Panc1 (cell line): ENCODE results near the gene CPXM1. TPM values are rescaled to one million over a fixed set of nuclear protein-coding genes. Genes with fewer than 3 reads are reported as not detected.
A peak's percentile ranks its signal among the peaks of the same experiment; 100 is the strongest.

Experiments used
- ATAC-seq: fragments of 200-7000 bp; cut with Tn5 transposase; 2 replicates; pipeline ENCODE4 v1.9.1; 2020; ENCODE audit warnings: mild to moderate bottlenecking, moderate library complexity
- BruUV-seq: library from RNA; stranded (reverse); fragments of 400-500 nt; replicated peaks from 2 replicates; lab custom pipeline; 2021; lab: Mats Ljungman, UMichigan
- CTCF ChIA-PET: fragments of 300-600 bp; sonication (Branson Sonifier 250); formaldehyde crosslinking; loops from one replicate; lab custom pipeline; 2022; ENCODE audit warnings: antibody characterized with exemption; lab: Charles Lee
- POLR2A ChIA-PET: fragments of 300-600 bp; sonication (Branson Sonifier 250); formaldehyde crosslinking; loops from one replicate; lab custom pipeline; 2022; ENCODE audit warnings: antibody characterized with exemption; lab: Charles Lee
- DNase-seq: peaks from one replicate; pipeline ENCODE4 v3.0.0-alpha.2; 2010; ENCODE audit warnings: low read depth, low spot score
- H3K27ac ChIP-seq: 2 replicates; pipeline ENCODE4 v1.5.1; 2011; ENCODE audit warnings: mild to moderate bottlenecking, low read length, inconsistent platforms
- H3K27me3 ChIP-seq: fragments of 200-500 bp; sonication (Bioruptor generic); 2 replicates; pipeline ENCODE4 v1.6.0; 2014; ENCODE audit warnings: low read length, inconsistent platforms; ENCODE audit not compliant: control insufficient read depth, insufficient read depth
- H3K36me3 ChIP-seq: fragments of 200-500 bp; sonication (Bioruptor generic); 2 replicates; pipeline ENCODE4 v1.5.1; 2014; ENCODE audit warnings: inconsistent platforms, mild to moderate bottlenecking, low read length, moderate library complexity; ENCODE audit not compliant: control insufficient read depth, insufficient read depth
- H3K4me1 ChIP-seq: 2 replicates; pipeline ENCODE4 v1.5.1; 2011; ENCODE audit warnings: inconsistent platforms, mild to moderate bottlenecking, low read length, moderate library complexity; ENCODE audit not compliant: control insufficient read depth, insufficient read depth
- H3K4me3 ChIP-seq, 2 experiments: 2 replicates each; pipeline ENCODE4 v1.5.1; 2011 to 2012; ENCODE audit warnings: low read depth in 2 of 2, low read length in 2 of 2, mild to moderate bottlenecking in 2 of 2, inconsistent platforms in 1 of 2, moderate library complexity in 1 of 2
- H3K9me3 ChIP-seq: fragments of 200-500 bp; sonication (Bioruptor generic); 2 replicates; pipeline ENCODE4 v1.5.1; 2014; ENCODE audit warnings: low read depth, mild to moderate bottlenecking, inconsistent platforms, low read length, moderate library complexity; ENCODE audit not compliant: control insufficient read depth, insufficient read depth
- POLR2AphosphoS5 ChIP-seq: IDR thresholded peaks from 2 replicates; pipeline ENCODE4 v1.6.1; 2012; ENCODE audit warnings: mild to moderate bottlenecking, low read depth, low read length, moderate library complexity
- REST ChIP-seq, 2 experiments: IDR thresholded peaks; 2 replicates each; pipeline ENCODE4 v1.6.1; 2011 to 2012; ENCODE audit warnings: low read depth in 2 of 2, control low read depth in 1 of 2, low read length in 1 of 2, mild to moderate bottlenecking in 1 of 2, moderate library complexity in 1 of 2; ENCODE audit not compliant: insufficient read depth in 1 of 2
- SIN3A ChIP-seq: IDR thresholded peaks from 2 replicates; pipeline ENCODE4 v1.6.1; 2012; ENCODE audit warnings: low read depth, mild to moderate bottlenecking, low read length, moderate library complexity, borderline replicate concordance; ENCODE audit not compliant: insufficient read depth
- TCF7L2 ChIP-seq: IDR thresholded peaks from 2 replicates; pipeline ENCODE4 v1.6.1; 2011; ENCODE audit warnings: mild to moderate bottlenecking, low read depth, low read length, inconsistent platforms
- in situ Hi-C: cut with HindIII; loops from 2 replicates; pipeline ENCODE4 v1.10.0; 2016; ENCODE audit warnings: low sequenced_read_pairs, low pct_unique_long_range_greater_than_20kb
- intact Hi-C: fragments of 100-400 bp; cut with micrococcal nuclease; formaldehyde crosslinking; loops from one replicate; pipeline ENCODE4 v1.10.0; 2022; ENCODE audit not compliant: unreplicated experiment
- total RNA-seq: library from RNA; stranded (reverse); gene quantifications from one replicate; pipeline ENCODE4 v1.2.1, GENCODE V29; 2021; ENCODE audit not compliant: unreplicated experiment
- TF ChIP-seq, protein P1 (sequence below): fragments of 450-650 bp; IDR thresholded peaks from 2 replicates; pipeline ENCODE4 v1.5.1; 2017; ENCODE audit warnings: mild to moderate bottlenecking

CPXM1 gene
- total RNA-seq, 1 experiment from 2014 or later = not detected

GRCh38 chr20:2804852-2805688 lies 4.6 kb upstream of the CPXM1 start:
- Histone ChIP-seq H3K4me3 (no peak overlapping the region), H3K27me3 (peaks cover 7% of the 10 kb centered on the region; the same call in 1 of the 2 replicates), H3K4me1 (no peaks in the 10 kb centered on the region), H3K36me3 (no peaks in the 10 kb centered on the region), H3K9me3 (no peaks in the 10 kb centered on the region), H3K27ac (no peak overlapping the region)
- no TSS peak for BruUV-seq
- ChIA-PET CTCF (no interaction called here), POLR2A (no interaction called here)
- TF ChIP-seq, protein P1, sequence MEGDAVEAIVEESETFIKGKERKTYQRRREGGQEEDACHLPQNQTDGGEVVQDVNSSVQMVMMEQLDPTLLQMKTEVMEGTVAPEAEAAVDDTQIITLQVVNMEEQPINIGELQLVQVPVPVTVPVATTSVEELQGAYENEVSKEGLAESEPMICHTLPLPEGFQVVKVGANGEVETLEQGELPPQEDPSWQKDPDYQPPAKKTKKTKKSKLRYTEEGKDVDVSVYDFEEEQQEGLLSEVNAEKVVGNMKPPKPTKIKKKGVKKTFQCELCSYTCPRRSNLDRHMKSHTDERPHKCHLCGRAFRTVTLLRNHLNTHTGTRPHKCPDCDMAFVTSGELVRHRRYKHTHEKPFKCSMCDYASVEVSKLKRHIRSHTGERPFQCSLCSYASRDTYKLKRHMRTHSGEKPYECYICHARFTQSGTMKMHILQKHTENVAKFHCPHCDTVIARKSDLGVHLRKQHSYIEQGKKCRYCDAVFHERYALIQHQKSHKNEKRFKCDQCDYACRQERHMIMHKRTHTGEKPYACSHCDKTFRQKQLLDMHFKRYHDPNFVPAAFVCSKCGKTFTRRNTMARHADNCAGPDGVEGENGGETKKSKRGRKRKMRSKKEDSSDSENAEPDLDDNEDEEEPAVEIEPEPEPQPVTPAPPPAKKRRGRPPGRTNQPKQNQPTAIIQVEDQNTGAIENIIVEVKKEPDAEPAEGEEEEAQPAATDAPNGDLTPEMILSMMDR = no peak
- TF ChIP-seq REST (IDR thresholded peaks at IDR 0.05; ENCODE audit: insufficient read depth in 1 of 2, low read depth in 2 of 2, low read length in 1 of 2) (no peak), SIN3A (no peak), TCF7L2 (no peak), POLR2AphosphoS5 (no peak)
- in situ Hi-C loops (no loop called here), intact Hi-C loops (no loop called here)
- ATAC-seq = peak; percentile 72
- no peak for DNase-seq

GRCh38 chr20:2804041-2804828 lies 3.8 kb upstream of the CPXM1 start:
- Histone ChIP-seq H3K27me3 (peaks cover 7% of the 10 kb centered on the region; the same call in 1 of the 2 replicates), H3K4me1 (no peaks in the 10 kb centered on the region), H3K36me3 (no peaks in the 10 kb centered on the region), H3K27ac (no peak overlapping the region), H3K9me3 (no peaks in the 10 kb centered on the region), H3K4me3 (no peak overlapping the region)
- BruUV-seq = no TSS peak
- no peak for TF ChIP-seq TCF7L2
- CTCF ChIA-PET = no interaction called here
- DNase-seq (no peak), ATAC-seq (no peak)
- POLR2A ChIA-PET = no interaction called here
- in situ Hi-C loops = no loop called here
- intact Hi-C loops = no loop called here
